Measurements from ENCODE around the gene SCAF8.
"Not testable (repeated sequence)": the region's sequence is repeated elsewhere in the genome, so short reads cannot be mapped to it uniquely, and the experiment has no call there.

SCAF8 gene

GRCh38 chr6:154733626-154734382, 588 bp downstream of the SCAF8 start:
- DNase-seq = peak; percentile 93

GRCh38 chr6:154736618-154737259, 3.5 kb downstream of the SCAF8 start:
- DNase-seq = no peak

GRCh38 chr6:154737424-154737823, 4.2 kb downstream of the SCAF8 start:
- no peak for DNase-seq

- DNase-seq = no peak
Measured at GRCh38 chr6:154738551-154738961, 5.3 kb downstream of the SCAF8 start.

GRCh38 chr6:154740658-154741057, 7.4 kb downstream of the SCAF8 start:
- DNase-seq = no peak

GRCh38 chr6:154742891-154743290, 9.7 kb downstream of the SCAF8 start:
- DNase-seq = no peak

GRCh38 chr6:154744029-154744745, 11.0 kb downstream of the SCAF8 start:
- DNase-seq = not testable (repeated sequence)

- no peak for DNase-seq
Measured at GRCh38 chr6:154745243-154745642, 12.0 kb downstream of the SCAF8 start.

- no peak for DNase-seq
Measured at GRCh38 chr6:154749341-154749740, 16.1 kb downstream of the SCAF8 start.

- no peak for DNase-seq
Measured at GRCh38 chr6:154751011-154751800, 18.0 kb downstream of the SCAF8 start.

GRCh38 chr6:154752022-154752421, 18.8 kb downstream of the SCAF8 start:
- DNase-seq = no peak

GRCh38 chr6:154754152-154754551, 20.9 kb downstream of the SCAF8 start:
- DNase-seq = no peak

- no peak for DNase-seq
Measured at GRCh38 chr6:154757352-154758050, 24.3 kb downstream of the SCAF8 start.

- DNase-seq = no peak
Measured at GRCh38 chr6:154758125-154758524, 24.9 kb downstream of the SCAF8 start.

- no peak for DNase-seq
Measured at GRCh38 chr6:154763650-154764049, 30.4 kb downstream of the SCAF8 start.

- no peak for DNase-seq
Measured at GRCh38 chr6:154765273-154765672, 32.1 kb downstream of the SCAF8 start.

- DNase-seq = no peak
Measured at GRCh38 chr6:154766288-154766687, 33.1 kb downstream of the SCAF8 start.

- DNase-seq = no peak
Measured at GRCh38 chr6:154767003-154767723, 33.9 kb downstream of the SCAF8 start.

- no peak for DNase-seq
Measured at GRCh38 chr6:154768280-154768679, 35.1 kb downstream of the SCAF8 start.

- DNase-seq = peak; percentile 23
Measured at GRCh38 chr6:154773610-154774089, 40.4 kb downstream of the SCAF8 start.

GRCh38 chr6:154779157-154779556, 45.9 kb downstream of the SCAF8 start:
- not testable (repeated sequence) for DNase-seq

GRCh38 chr6:154782193-154782592, 49.0 kb downstream of the SCAF8 start:
- no peak for DNase-seq

All from CD4-positive, alpha-beta T cell treated with Interleukin-4 for 4 hours (primary cell).